ENCODE measurements around the gene SLC18B1. TPM values are rescaled to one million over a fixed set of nuclear protein-coding genes. Genes with fewer than 3 reads are reported as not detected.

SLC18B1 gene
- total RNA-seq, 1 donor from 2014 or later: 1.2 TPM

GRCh38 chr6:132750455-132751248 is 47.8 kb downstream of the SLC18B1 start:
- intact Hi-C loops (cut with DNase I): no loop called here
- DNase-seq (ENCODE audit: low spot score): no peak

- DNase-seq (ENCODE audit: low spot score): no peak
- intact Hi-C loops (cut with DNase I): no loop called here
Measured at GRCh38 chr6:132749111-132749510, 49.3 kb downstream of the SLC18B1 start.

GRCh38 chr6:132748446-132748845 is 50.0 kb downstream of the SLC18B1 start:
- intact Hi-C loops (cut with DNase I): no loop called here
- DNase-seq (ENCODE audit: low spot score): no peak

- DNase-seq (ENCODE audit: low spot score): no peak
- intact Hi-C loops (cut with DNase I): no loop called here
Measured at GRCh38 chr6:132746048-132746447, 52.4 kb downstream of the SLC18B1 start.

GRCh38 chr6:132742495-132742894 is 55.9 kb downstream of the SLC18B1 start:
- intact Hi-C loops (cut with DNase I): no loop called here
- no peak for DNase-seq (ENCODE audit: low spot score)

GRCh38 chr6:132741281-132741680 is 57.2 kb downstream of the SLC18B1 start:
- DNase-seq (ENCODE audit: low spot score): no peak
- intact Hi-C loops (cut with DNase I): no loop called here

- intact Hi-C loops (cut with DNase I): no loop called here
Measured at GRCh38 chr6:132736239-132736638, 62.2 kb downstream of the SLC18B1 start.

GRCh38 chr6:132734694-132735236 is 63.7 kb downstream of the SLC18B1 start:
- intact Hi-C loops (cut with DNase I): no loop called here
- no peak for DNase-seq (ENCODE audit: low spot score)

More at GRCh38 chr6:132736239-132736638, 62.2 kb downstream of the SLC18B1 start:
- no peak for DNase-seq (ENCODE audit: low spot score)

GRCh38 chr6:132733814-132734213 is 64.6 kb downstream of the SLC18B1 start:
- intact Hi-C loops (cut with DNase I): no loop called here

GRCh38 chr6:132733283-132733682 is 65.2 kb downstream of the SLC18B1 start:
- intact Hi-C loops (cut with DNase I): no loop called here
- no peak for DNase-seq (ENCODE audit: low spot score)

More at GRCh38 chr6:132733814-132734213, 64.6 kb downstream of the SLC18B1 start:
- DNase-seq (ENCODE audit: low spot score): no peak

- intact Hi-C loops (cut with DNase I): no loop called here
- no peak for DNase-seq (ENCODE audit: low spot score)
Measured at GRCh38 chr6:132731086-132731485, 67.4 kb downstream of the SLC18B1 start.

GRCh38 chr6:132730560-132730959 is 67.9 kb downstream of the SLC18B1 start:
- DNase-seq (ENCODE audit: low spot score): no peak
- intact Hi-C loops (cut with DNase I): no loop called here

GRCh38 chr6:132728616-132729015 is 69.8 kb downstream of the SLC18B1 start:
- DNase-seq (ENCODE audit: low spot score): no peak
- intact Hi-C loops (cut with DNase I): no loop called here

- DNase-seq (ENCODE audit: low spot score): no peak
- intact Hi-C loops (cut with DNase I): no loop called here
Measured at GRCh38 chr6:132726608-132726975, 71.8 kb downstream of the SLC18B1 start.

GRCh38 chr6:132725947-132726607 is 72.4 kb downstream of the SLC18B1 start:
- intact Hi-C loops (cut with DNase I): no loop called here
- DNase-seq (ENCODE audit: low spot score): no peak

- DNase-seq (ENCODE audit: low spot score): no peak
- intact Hi-C loops (cut with DNase I): no loop called here
Measured at GRCh38 chr6:132725471-132725870, 73.0 kb downstream of the SLC18B1 start.

- intact Hi-C loops (cut with DNase I): no loop called here
- no peak for DNase-seq (ENCODE audit: low spot score)
Measured at GRCh38 chr6:132719736-132720448, 78.5 kb downstream of the SLC18B1 start.

All from cardiac septum (tissue), 1 donor.